HepG2 (cell line): ENCODE results near the gene HES6. TPM values are rescaled to one million over a fixed set of nuclear protein-coding genes. Genes with fewer than 3 reads are reported as not detected.

Experiments
- ARID2 ChIP-seq: sonication (generic); formaldehyde crosslinking; IDR thresholded peaks from 2 replicates; pipeline ENCODE4 v1.8.1; 2022; ENCODE audit warnings: mild to moderate bottlenecking, missing genetic modification reagents, borderline replicate concordance
- CEBPZ ChIP-seq: IDR thresholded peaks from 2 replicates; pipeline ENCODE4 v1.6.1; 2012; ENCODE audit warnings: low read length, improper control_type of control experiment
- CHD4 ChIP-seq: fragments of 200-600 bp; sonication (generic); IDR thresholded peaks from 2 replicates; pipeline ENCODE4 v1.7.0; 2017; ENCODE audit warnings: mild to moderate bottlenecking, low read length, borderline replicate concordance
- HCFC1 ChIP-seq: fragments of 150-350 bp; IDR thresholded peaks from 2 replicates; pipeline ENCODE4 v1.6.1; 2014; ENCODE audit warnings: low read depth, low read length
- HNF1A ChIP-seq, 2 experiments: sonication (generic) in 1 of 2; formaldehyde crosslinking in 1 of 2; IDR thresholded peaks; 2 replicates each; pipeline versions ENCODE4 v1.4.0 to v1.6.1; 2016 to 2020; ENCODE audit warnings: borderline replicate concordance in 1 of 2, low read depth in 1 of 2, mild to moderate bottlenecking in 1 of 2, missing genetic modification reagents in 1 of 2
- NFE2L1 ChIP-seq: sonication (generic); formaldehyde crosslinking; IDR thresholded peaks from 2 replicates; pipeline ENCODE4 v1.4.0; 2020; ENCODE audit warnings: missing genetic modification reagents, mild to moderate bottlenecking, borderline replicate concordance
- PHF21A ChIP-seq: sonication (generic); formaldehyde crosslinking; IDR thresholded peaks from 2 replicates; pipeline ENCODE4 v1.5.0; 2020; ENCODE audit warnings: mild to moderate bottlenecking, missing genetic modification reagents
- RFXAP ChIP-seq: sonication (generic); formaldehyde crosslinking; IDR thresholded peaks from 2 replicates; pipeline ENCODE4 v1.4.0; 2020; ENCODE audit warnings: missing genetic modification reagents, borderline replicate concordance
- ZNF672 ChIP-seq: sonication (generic); formaldehyde crosslinking; IDR thresholded peaks from 2 replicates; pipeline ENCODE4 v1.8.1; 2022; ENCODE audit warnings: missing genetic modification reagents
- polyA plus RNA-seq, 8 experiments: library from polyadenylated mRNA; depleted of rRNA in 3 of 8; stranded (reverse) in 7 of 8; unstranded in 1 of 8; fragments of >200 nt; fragmentation: Illumina TruSeq in 4 of 8; extraction: Trizol in 4 of 8; gene quantifications; 2 replicates each; pipeline versions ENCODE4 v1.2.1 to v1.2.3, GENCODE V29; 2011 to 2016; ENCODE audit warnings: low read depth in 4 of 8, missing spikeins in 1 of 8, mixed read lengths in 1 of 8; ENCODE audit not compliant: insufficient read depth in 1 of 8
- total RNA-seq, 5 experiments: library from RNA; depleted of rRNA; stranded (reverse); fragments of >200 nt; fragmentation: Illumina TruSeq; extraction: Trizol; gene quantifications; 2 replicates each; pipeline ENCODE4 v1.2.3, GENCODE V29; 2016; ENCODE audit warnings: low read depth in 1 of 5
- TF ChIP-seq, protein P1 (sequence below): sonication (generic); formaldehyde crosslinking; IDR thresholded peaks from 2 replicates; pipeline ENCODE4 v1.4.0; 2020; ENCODE audit warnings: missing genetic modification reagents, low read depth, mild to moderate bottlenecking, borderline replicate concordance
- TF ChIP-seq, protein P2 (sequence below): sonication (generic); formaldehyde crosslinking; conservative IDR thresholded peaks from 2 replicates; pipeline ENCODE4 v1.5.0; 2020; ENCODE audit warnings: missing genetic modification reagents
- TF ChIP-seq, protein P3 (sequence below): sonication (generic); formaldehyde crosslinking; IDR thresholded peaks from 2 replicates; pipeline ENCODE4 v1.8.0; 2022; ENCODE audit warnings: mild to moderate bottlenecking, missing genetic modification reagents, borderline replicate concordance

HES6 gene
- total and polyA plus RNA-seq, 2 of the 13 experiments (the other 11 are each of a cell fraction or from before 2014, with no cell fraction given): 19.5 to 82.8 TPM

- peak; percentile 24; the same call in 1 of the 2 replicates for TF ChIP-seq PHF21A (CRISPR knock-in tag)
- TF ChIP-seq HCFC1: no peak
- TF ChIP-seq HNF1A (IDR thresholded peaks at IDR 0.05; ENCODE audit: low read depth): no peak
- TF ChIP-seq HNF1A (CRISPR knock-in tag; IDR thresholded peaks at IDR 0.05; ENCODE audit: borderline replicate concordance): no peak; the same call in none of the 2 replicates
- no peak for TF ChIP-seq CHD4
- TF ChIP-seq, protein P1, sequence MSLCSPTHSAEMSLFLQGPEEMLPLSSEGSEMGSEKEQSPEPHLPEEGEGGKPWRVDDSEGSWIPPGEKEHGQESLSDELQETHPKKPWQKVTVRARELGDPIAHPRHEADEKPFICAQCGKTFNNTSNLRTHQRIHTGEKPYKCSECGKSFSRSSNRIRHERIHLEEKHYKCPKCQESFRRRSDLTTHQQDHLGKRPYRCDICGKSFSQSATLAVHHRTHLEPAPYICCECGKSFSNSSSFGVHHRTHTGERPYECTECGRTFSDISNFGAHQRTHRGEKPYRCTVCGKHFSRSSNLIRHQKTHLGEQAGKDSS (CRISPR knock-in tag): peak; percentile 61; the same call in 1 of the 2 replicates
- TF ChIP-seq ARID2 (CRISPR knock-in tag): peak; percentile 95; the same call in 1 of the 2 replicates
- peak; percentile 97 for TF ChIP-seq RFXAP (CRISPR knock-in tag)
- no peak for TF ChIP-seq CEBPZ
- TF ChIP-seq, protein P2, sequence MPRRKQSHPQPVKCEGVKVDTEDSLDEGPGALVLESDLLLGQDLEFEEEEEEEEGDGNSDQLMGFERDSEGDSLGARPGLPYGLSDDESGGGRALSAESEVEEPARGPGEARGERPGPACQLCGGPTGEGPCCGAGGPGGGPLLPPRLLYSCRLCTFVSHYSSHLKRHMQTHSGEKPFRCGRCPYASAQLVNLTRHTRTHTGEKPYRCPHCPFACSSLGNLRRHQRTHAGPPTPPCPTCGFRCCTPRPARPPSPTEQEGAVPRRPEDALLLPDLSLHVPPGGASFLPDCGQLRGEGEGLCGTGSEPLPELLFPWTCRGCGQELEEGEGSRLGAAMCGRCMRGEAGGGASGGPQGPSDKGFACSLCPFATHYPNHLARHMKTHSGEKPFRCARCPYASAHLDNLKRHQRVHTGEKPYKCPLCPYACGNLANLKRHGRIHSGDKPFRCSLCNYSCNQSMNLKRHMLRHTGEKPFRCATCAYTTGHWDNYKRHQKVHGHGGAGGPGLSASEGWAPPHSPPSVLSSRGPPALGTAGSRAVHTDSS (CRISPR knock-in tag): 0 out of 2 replicates have a peak, but pooled peaks have one; percentile 46
- TF ChIP-seq ZNF672 (CRISPR knock-in tag): peak; percentile 97
- TF ChIP-seq, protein P3, sequence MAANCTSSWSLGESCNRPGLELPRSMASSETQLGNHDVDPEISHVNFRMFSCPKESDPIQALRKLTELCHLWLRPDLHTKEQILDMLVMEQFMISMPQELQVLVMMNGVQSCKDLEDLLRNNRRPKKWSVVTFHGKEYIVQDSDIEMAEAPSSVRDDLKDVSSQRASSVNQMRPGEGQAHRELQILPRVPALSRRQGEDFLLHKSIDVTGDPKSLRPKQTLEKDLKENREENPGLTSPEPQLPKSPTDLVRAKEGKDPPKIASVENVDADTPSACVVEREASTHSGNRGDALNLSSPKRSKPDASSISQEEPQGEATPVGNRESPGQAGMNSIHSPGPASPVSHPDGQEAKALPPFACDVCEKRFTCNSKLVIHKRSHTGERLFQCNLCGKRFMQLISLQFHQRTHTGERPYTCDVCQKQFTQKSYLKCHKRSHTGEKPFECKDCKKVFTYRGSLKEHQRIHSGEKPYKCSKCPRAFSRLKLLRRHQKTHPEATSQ (CRISPR knock-in tag): peak; percentile 92; the same call in 1 of the 2 replicates
- TF ChIP-seq NFE2L1 (CRISPR knock-in tag): peak; percentile 95
Measured at GRCh38 chr2:238238766-238239542, 884 bp downstream of the HES6 start (continued).
